CD4-positive, alpha-beta T cell (primary cell): Measurements from ENCODE around the gene MARCHF6. TPM values are rescaled to one million over a fixed set of nuclear protein-coding genes. Genes with fewer than 3 reads are reported as not detected.

ENCODE experiments used
- ATAC-seq: fragments of 200-7000 bp; cut with Tn5 transposase; one replicate; pipeline ENCODE4 v1.10.0; 2022; ENCODE audit warnings: mild to moderate bottlenecking; ENCODE audit not compliant: poor library complexity
- CTCF ChIA-PET: fragments of 350-600 bp; sonication (Branson Sonifier 250); formaldehyde crosslinking; loops from one replicate; lab custom pipeline; 2021; ENCODE audit warnings: antibody characterized with exemption, inconsistent platforms; lab: Charles Lee
- POLR2A ChIA-PET: fragments of 350-600 bp; sonication (Branson Sonifier 250); formaldehyde crosslinking; loops from one replicate; lab custom pipeline; 2021; ENCODE audit warnings: antibody characterized with exemption, inconsistent platforms; lab: Charles Lee
- DNase-seq, 14 experiments: peaks; one replicate each; pipeline ENCODE4 v3.0.0-alpha.2; 2013 to 2020; ENCODE audit warnings: mixed read lengths in 2 of 14
- H3K27ac ChIP-seq, 2 donors: one replicate each; pipeline versions ENCODE4 v1.5.1 to v1.7.0; 2013; ENCODE audit warnings: low read length in 2 of 2, low read depth in 1 of 2, mild to moderate bottlenecking in 1 of 2
- H3K27me3 ChIP-seq, 2 experiments: 1 replicate in 1 of 2; 2 replicates in 1 of 2; pipeline versions ENCODE4 v1.6.1 to v1.7.0; 2013; ENCODE audit warnings: low read length in 2 of 2, control low read depth in 1 of 2, mild to moderate bottlenecking in 1 of 2, moderate library complexity in 1 of 2; ENCODE audit not compliant: insufficient read depth in 2 of 2, control insufficient read depth in 1 of 2
- H3K36me3 ChIP-seq: one replicate; pipeline ENCODE4 v1.6.1; 2013; ENCODE audit warnings: low read length, control low read depth; ENCODE audit not compliant: insufficient read depth
- H3K4me1 ChIP-seq: one replicate; pipeline ENCODE4 v1.6.1; 2013; ENCODE audit warnings: low read length, control low read depth; ENCODE audit not compliant: insufficient read depth
- H3K4me3 ChIP-seq: one replicate; pipeline ENCODE4 v1.5.1; 2013; ENCODE audit warnings: mild to moderate bottlenecking, low read length, moderate library complexity
- H3K9me3 ChIP-seq, 2 experiments: 1 replicate in 1 of 2; 2 replicates in 1 of 2; pipeline versions ENCODE4 v1.6.1 to v1.7.0; 2013; ENCODE audit warnings: low read length in 2 of 2, mild to moderate bottlenecking in 2 of 2, control low read depth in 1 of 2, moderate library complexity in 1 of 2; ENCODE audit not compliant: control insufficient read depth in 1 of 2, insufficient read depth in 1 of 2
- H3K27ac Mint-ChIP-seq: one replicate; pipeline ENCODE4 v1.8.0; 2020; ENCODE audit warnings: mixed read lengths
- H3K27me3 Mint-ChIP-seq: one replicate; pipeline ENCODE4 v1.8.0; 2021; ENCODE audit warnings: mixed read lengths
- H3K36me3 Mint-ChIP-seq: one replicate; pipeline ENCODE4 v1.8.0; 2021; ENCODE audit warnings: low read depth, mixed read lengths
- H3K4me1 Mint-ChIP-seq: one replicate; pipeline ENCODE4 v1.8.0; 2021; ENCODE audit warnings: low read depth, mixed read lengths
- H3K4me3 Mint-ChIP-seq: one replicate; pipeline ENCODE4 v1.8.0; 2020; ENCODE audit warnings: mild to moderate bottlenecking, mixed read lengths
- H3K9me3 Mint-ChIP-seq: one replicate; pipeline ENCODE4 v1.8.0; 2020; ENCODE audit warnings: mixed read lengths
- intact Hi-C, 2 experiments: fragments of 100-400 bp; cut with DNase I in 1 of 2; cut with micrococcal nuclease in 1 of 2; formaldehyde crosslinking; loops; one replicate each; pipeline versions ENCODE4 v1.15.1 to v1.9.0; 2023 to 2025; cut with DNase I, micrococcal nuclease
- total RNA-seq, 174 experiments: library from RNA in 2 of 174; stranded (reverse) in 2 of 174; gene quantifications; one replicate each; pipeline ENCODE4 v1.2.3 and lab custom pipeline; 2021 to 2026
- TF ChIP-seq, protein P1 (sequence below): fragments of 200-600 bp; IDR thresholded peaks from one replicate; pipeline ENCODE4 v1.8.0; 2022; ENCODE audit warnings: antibody characterized with exemption, mild to moderate bottlenecking

The MARCHF6 gene
- total RNA-seq, 2 experiments from 2014 or later, result 176 to 182 TPM

DNA sequence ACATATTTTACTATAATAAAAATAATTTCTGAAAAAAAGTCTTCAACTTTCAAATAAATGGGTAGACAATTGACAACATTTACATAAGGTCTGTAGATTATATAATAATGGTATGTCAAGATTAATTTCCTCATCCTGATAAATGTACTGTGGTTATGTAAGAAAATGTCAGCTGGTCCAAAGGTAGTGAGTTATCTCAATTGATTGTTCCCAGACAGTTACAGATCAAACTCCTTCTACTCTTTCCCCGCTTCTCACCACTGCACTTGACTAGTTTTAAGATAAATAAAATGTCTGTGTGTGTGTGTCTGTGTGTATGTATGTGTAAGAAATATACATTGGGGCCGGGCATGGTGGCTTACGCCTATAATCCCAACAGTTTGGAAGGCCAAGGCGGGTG, 16.4 kb upstream of the MARCHF6 start:
- DNase-seq, result no peak
- no peak overlapping the region for H3K27ac Mint-ChIP-seq
- Histone ChIP-seq H3K27ac (no peak overlapping the region), H3K27me3 (peaks cover 22 to 27% of the 10 kb centered on the region in 2 experiments), H3K9me3 (peaks cover 0 to 7% of the 10 kb centered on the region in 2 experiments), H3K36me3 (no peaks in the 10 kb centered on the region), H3K4me1 (peaks cover 13% of the 10 kb centered on the region), H3K4me3 (no peak overlapping the region)
- peaks cover 4% of the 10 kb centered on the region for H3K4me1 Mint-ChIP-seq
- H3K9me3 Mint-ChIP-seq, result no peaks in the 10 kb centered on the region
- intact Hi-C loops, result no loop called here
- H3K4me3 Mint-ChIP-seq, result no peak overlapping the region
- H3K36me3 Mint-ChIP-seq, result no peaks in the 10 kb centered on the region
- ATAC-seq, result no peak
- ChIA-PET POLR2A (no interaction called here), CTCF (no interaction called here)
- TF ChIP-seq, protein P1, sequence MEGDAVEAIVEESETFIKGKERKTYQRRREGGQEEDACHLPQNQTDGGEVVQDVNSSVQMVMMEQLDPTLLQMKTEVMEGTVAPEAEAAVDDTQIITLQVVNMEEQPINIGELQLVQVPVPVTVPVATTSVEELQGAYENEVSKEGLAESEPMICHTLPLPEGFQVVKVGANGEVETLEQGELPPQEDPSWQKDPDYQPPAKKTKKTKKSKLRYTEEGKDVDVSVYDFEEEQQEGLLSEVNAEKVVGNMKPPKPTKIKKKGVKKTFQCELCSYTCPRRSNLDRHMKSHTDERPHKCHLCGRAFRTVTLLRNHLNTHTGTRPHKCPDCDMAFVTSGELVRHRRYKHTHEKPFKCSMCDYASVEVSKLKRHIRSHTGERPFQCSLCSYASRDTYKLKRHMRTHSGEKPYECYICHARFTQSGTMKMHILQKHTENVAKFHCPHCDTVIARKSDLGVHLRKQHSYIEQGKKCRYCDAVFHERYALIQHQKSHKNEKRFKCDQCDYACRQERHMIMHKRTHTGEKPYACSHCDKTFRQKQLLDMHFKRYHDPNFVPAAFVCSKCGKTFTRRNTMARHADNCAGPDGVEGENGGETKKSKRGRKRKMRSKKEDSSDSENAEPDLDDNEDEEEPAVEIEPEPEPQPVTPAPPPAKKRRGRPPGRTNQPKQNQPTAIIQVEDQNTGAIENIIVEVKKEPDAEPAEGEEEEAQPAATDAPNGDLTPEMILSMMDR, result no peak
- peaks cover 36% of the 10 kb centered on the region for H3K27me3 Mint-ChIP-seq

DNA sequence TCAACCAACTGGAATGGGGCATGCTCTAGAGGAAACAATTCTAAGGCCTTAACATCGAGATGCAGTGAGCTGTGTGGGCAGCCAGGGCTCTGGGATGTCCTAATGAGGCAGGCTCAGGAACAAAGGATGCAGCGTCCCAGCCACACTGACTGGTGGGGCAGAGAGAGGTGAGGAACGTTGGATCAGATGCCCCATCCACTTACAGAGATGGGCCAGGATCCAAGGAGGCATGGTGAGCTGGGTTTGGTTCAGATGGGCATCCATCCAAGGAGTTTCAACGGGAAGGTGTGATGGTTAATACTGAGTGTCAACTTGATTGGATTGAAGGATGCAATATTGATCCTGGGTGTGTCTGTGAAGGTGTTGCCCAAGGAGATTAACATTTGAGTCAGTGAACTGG, 15.5 kb upstream of the MARCHF6 start:
- CTCF ChIA-PET, result no interaction called here
- peaks cover 4% of the 10 kb centered on the region for H3K4me1 Mint-ChIP-seq
- TF ChIP-seq, protein P1, result no peak
- no peak for ATAC-seq
- H3K27ac Mint-ChIP-seq, result no peak overlapping the region
- no peak overlapping the region for H3K4me3 Mint-ChIP-seq
- H3K36me3 ChIP-seq, result no peaks in the 10 kb centered on the region
- H3K4me1 ChIP-seq, result peaks cover 10% of the 10 kb centered on the region
- no peak for DNase-seq
- peaks cover 28% of the 10 kb centered on the region for H3K27me3 Mint-ChIP-seq
- POLR2A ChIA-PET, result no interaction called here
- H3K36me3 Mint-ChIP-seq, result no peaks in the 10 kb centered on the region
- no peak overlapping the region for H3K27ac ChIP-seq
- H3K9me3 Mint-ChIP-seq, result no peaks in the 10 kb centered on the region
- no peak overlapping the region for H3K4me3 ChIP-seq
- H3K27me3 ChIP-seq, result peaks cover 20% of the 10 kb centered on the region in 2 experiments
- peaks cover 0 to 6% of the 10 kb centered on the region in 2 experiments for H3K9me3 ChIP-seq
- intact Hi-C loops, result no loop called here

DNA sequence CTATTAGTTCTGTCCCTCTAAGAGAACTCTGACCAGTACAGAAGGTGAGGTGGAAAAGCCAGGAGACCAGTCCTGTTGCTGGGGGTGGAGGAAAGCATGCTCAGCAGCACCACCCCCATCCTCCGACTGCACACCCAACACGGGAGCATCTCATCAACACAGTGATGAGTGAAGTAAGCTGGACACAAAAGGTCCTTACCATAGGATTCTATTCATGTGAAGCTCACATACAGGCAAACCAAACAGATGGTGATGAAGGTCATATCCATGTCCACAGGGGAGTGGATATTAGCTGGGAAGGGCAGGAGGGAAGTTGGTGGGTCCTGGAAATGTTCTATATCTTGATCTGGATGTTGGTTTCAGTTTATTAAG, 14.8 kb upstream of the MARCHF6 start:
- Mint-ChIP-seq H3K27me3 (peaks cover 21% of the 10 kb centered on the region), H3K27ac (no peak overlapping the region), H3K9me3 (no peaks in the 10 kb centered on the region), H3K4me1 (no peaks in the 10 kb centered on the region), H3K36me3 (no peaks in the 10 kb centered on the region), H3K4me3 (no peak overlapping the region)
- TF ChIP-seq, protein P1, result no peak
- intact Hi-C loops, result no loop called here
- Histone ChIP-seq H3K4me1 (peaks cover 4% of the 10 kb centered on the region), H3K27me3 (peaks cover 13 to 14% of the 10 kb centered on the region in 2 experiments), H3K9me3 (no peaks in the 10 kb centered on the region), H3K27ac (no peak overlapping the region), H3K4me3 (no peak overlapping the region), H3K36me3 (no peaks in the 10 kb centered on the region)
- ATAC-seq (no peak), DNase-seq (no peak)
- ChIA-PET POLR2A (no interaction called here), CTCF (no interaction called here)
